Measurements from ENCODE around the gene BABAM2. TPM values are rescaled to one million over a fixed set of nuclear protein-coding genes. Genes with fewer than 3 reads are reported as not detected.
"Not testable (repeated sequence)": the region's sequence is repeated elsewhere in the genome, so short reads cannot be mapped to it uniquely, and the experiment has no call there.

BABAM2 gene
- total RNA-seq, 1 donor from 2014 or later = 37.1 TPM

- DNase-seq (ENCODE audit: low spot score, unreplicated experiment) = no peak
- H3K4me3 Mint-ChIP-seq (ENCODE audit: low read depth) = no peak overlapping the region
- peaks cover 2% of the 10 kb centered on the region for H3K9me3 Mint-ChIP-seq (ENCODE audit: low read depth)
- no peaks in the 10 kb centered on the region for H3K27me3 Mint-ChIP-seq
- TF ChIP-seq CTCF (IDR thresholded peaks at IDR 0.05; ENCODE audit: unreplicated experiment) = no peak
- peaks cover 4% of the 10 kb centered on the region for H3K4me1 Mint-ChIP-seq (ENCODE audit: low read depth)
- peaks cover 6% of the 10 kb centered on the region for H3K36me3 Mint-ChIP-seq (ENCODE audit: insufficient read depth)
- no peak overlapping the region for H3K27ac Mint-ChIP-seq
These were observed 131.4 kb downstream of the BABAM2 start for GRCh38 chr2:28021898-28022297.

- Mint-ChIP-seq H3K9me3 (ENCODE audit: low read depth) (peaks cover 2% of the 10 kb centered on the region), H3K36me3 (ENCODE audit: insufficient read depth) (peaks cover 16% of the 10 kb centered on the region), H3K27me3 (no peaks in the 10 kb centered on the region), H3K27ac (no peak overlapping the region), H3K4me3 (ENCODE audit: low read depth) (no peak overlapping the region), H3K4me1 (ENCODE audit: low read depth) (peaks cover 4% of the 10 kb centered on the region)
- no peak for DNase-seq (ENCODE audit: low spot score, unreplicated experiment)
- TF ChIP-seq CTCF (IDR thresholded peaks at IDR 0.05; ENCODE audit: unreplicated experiment) = no peak
These were observed 134.6 kb downstream of the BABAM2 start for GRCh38 chr2:28025123-28025522.

GRCh38 chr2:28026230-28026629, 135.7 kb downstream of the BABAM2 start:
- DNase-seq (ENCODE audit: low spot score, unreplicated experiment); H3K4me1 Mint-ChIP-seq (ENCODE audit: low read depth); H3K27me3 Mint-ChIP-seq; H3K4me3 Mint-ChIP-seq (ENCODE audit: low read depth); H3K9me3 Mint-ChIP-seq (ENCODE audit: low read depth); H3K27ac Mint-ChIP-seq: not testable (repeated sequence)
- H3K36me3 Mint-ChIP-seq (ENCODE audit: insufficient read depth) = peaks cover 16% of the 10 kb centered on the region

GRCh38 chr2:28028025-28028424, 137.5 kb downstream of the BABAM2 start:
- peaks cover 16% of the 10 kb centered on the region for H3K36me3 Mint-ChIP-seq (ENCODE audit: insufficient read depth)
- H3K4me3 Mint-ChIP-seq (ENCODE audit: low read depth) = no peak overlapping the region
- H3K27me3 Mint-ChIP-seq = no peaks in the 10 kb centered on the region
- H3K9me3 Mint-ChIP-seq (ENCODE audit: low read depth) = peaks cover 2% of the 10 kb centered on the region
- no peak for DNase-seq (ENCODE audit: low spot score, unreplicated experiment)
- peaks cover 1% of the 10 kb centered on the region for H3K4me1 Mint-ChIP-seq (ENCODE audit: low read depth)
- no peak for TF ChIP-seq CTCF (IDR thresholded peaks at IDR 0.05; ENCODE audit: unreplicated experiment)
- no peak overlapping the region for H3K27ac Mint-ChIP-seq

GRCh38 chr2:28030600-28030999, 140.1 kb downstream of the BABAM2 start:
- Mint-ChIP-seq H3K27me3 (no peaks in the 10 kb centered on the region), H3K4me3 (ENCODE audit: low read depth) (no peak overlapping the region), H3K27ac (no peak overlapping the region), H3K4me1 (ENCODE audit: low read depth) (peaks cover 1% of the 10 kb centered on the region), H3K9me3 (ENCODE audit: low read depth) (peaks cover 2% of the 10 kb centered on the region), H3K36me3 (ENCODE audit: insufficient read depth) (peaks cover 16% of the 10 kb centered on the region)
- no peak for TF ChIP-seq CTCF (IDR thresholded peaks at IDR 0.05; ENCODE audit: unreplicated experiment)
- DNase-seq (ENCODE audit: low spot score, unreplicated experiment) = no peak

DNA sequence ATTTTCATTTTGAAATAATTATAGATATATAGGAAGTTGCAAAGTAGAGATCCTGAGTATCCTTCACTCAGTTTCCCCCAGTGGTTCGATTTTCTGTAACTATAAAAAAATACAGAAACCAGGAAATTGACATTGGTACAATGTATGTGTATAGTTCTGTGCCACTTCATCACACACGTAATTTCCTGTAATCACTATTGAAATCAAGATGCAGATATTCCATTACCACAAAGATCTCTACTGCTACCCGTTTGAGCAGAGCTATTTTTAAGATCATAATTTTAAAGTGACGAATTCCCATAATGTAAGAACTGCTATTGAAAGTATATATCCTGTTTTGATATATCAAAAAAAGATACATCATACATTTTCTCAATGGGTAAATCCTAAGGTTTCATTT, 142.3 kb downstream of the BABAM2 start:
- no peak for DNase-seq (ENCODE audit: low spot score, unreplicated experiment)
- Mint-ChIP-seq H3K36me3 (ENCODE audit: insufficient read depth) (peaks cover 2% of the 10 kb centered on the region), H3K9me3 (ENCODE audit: low read depth) (no peaks in the 10 kb centered on the region), H3K27ac (no peak overlapping the region), H3K4me1 (ENCODE audit: low read depth) (peaks cover 1% of the 10 kb centered on the region), H3K27me3 (no peaks in the 10 kb centered on the region), H3K4me3 (ENCODE audit: low read depth) (no peak overlapping the region)
- no peak for TF ChIP-seq CTCF (IDR thresholded peaks at IDR 0.05; ENCODE audit: unreplicated experiment)

Measured in progenitor cell of endocrine pancreas (in vitro differentiated cells).